ENCODE measurements around the gene FAM53A. TPM values are rescaled to one million over a fixed set of nuclear protein-coding genes. Genes with fewer than 3 reads are reported as not detected.

The FAM53A gene
- total and polyA plus RNA-seq, 2 of the 13 experiments (the other 11 are each of a cell fraction or from before 2014, with no cell fraction given): 0.48 to 1.1 TPM

DNA sequence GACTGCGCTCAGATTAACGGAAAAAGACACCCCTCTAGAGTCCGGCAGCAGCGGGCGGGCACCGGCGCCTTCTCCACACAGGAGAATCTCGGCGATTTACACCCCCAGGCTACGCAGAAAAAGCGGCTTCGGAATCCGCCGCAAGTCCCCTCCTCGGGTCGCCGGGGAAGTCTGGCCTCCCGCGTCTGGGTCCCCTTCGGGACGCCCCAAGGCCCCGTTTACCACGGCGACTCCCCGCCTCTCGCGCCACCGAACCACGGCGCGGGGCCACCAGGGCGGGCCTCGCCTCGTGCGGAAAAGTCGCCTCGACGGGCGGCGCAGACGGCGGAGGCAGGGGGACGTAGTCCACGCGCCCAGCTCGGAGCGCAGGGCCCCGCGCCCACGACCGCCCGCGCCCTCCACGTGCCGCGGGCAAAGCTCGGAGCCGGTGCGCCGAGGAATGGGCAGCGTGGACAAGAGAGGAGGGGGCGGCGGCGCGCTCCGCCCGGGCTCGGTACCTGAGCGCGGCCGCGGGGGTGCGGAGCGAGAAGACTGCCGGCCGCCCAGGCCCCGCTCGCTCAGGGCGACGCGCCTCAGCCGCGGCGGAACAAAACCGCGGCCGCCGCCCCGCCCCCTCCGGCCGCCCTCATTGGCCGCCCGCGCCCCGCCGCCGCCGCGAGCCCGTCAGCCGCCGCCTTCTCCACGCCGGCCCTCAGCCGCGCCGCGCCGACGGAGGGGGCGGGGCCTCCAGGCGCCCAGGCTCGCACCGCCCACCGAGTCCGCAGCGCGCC, at the start of gene FAM53A (continued):
- TF ChIP-seq, protein P1, sequence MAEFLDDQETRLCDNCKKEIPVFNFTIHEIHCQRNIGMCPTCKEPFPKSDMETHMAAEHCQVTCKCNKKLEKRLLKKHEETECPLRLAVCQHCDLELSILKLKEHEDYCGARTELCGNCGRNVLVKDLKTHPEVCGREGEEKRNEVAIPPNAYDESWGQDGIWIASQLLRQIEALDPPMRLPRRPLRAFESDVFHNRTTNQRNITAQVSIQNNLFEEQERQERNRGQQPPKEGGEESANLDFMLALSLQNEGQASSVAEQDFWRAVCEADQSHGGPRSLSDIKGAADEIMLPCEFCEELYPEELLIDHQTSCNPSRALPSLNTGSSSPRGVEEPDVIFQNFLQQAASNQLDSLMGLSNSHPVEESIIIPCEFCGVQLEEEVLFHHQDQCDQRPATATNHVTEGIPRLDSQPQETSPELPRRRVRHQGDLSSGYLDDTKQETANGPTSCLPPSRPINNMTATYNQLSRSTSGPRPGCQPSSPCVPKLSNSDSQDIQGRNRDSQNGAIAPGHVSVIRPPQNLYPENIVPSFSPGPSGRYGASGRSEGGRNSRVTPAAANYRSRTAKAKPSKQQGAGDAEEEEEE (CRISPR knock-in tag; IDR thresholded peaks at IDR 0.05; ENCODE audit: borderline replicate concordance): no peak
- TF ChIP-seq ZNF75D (CRISPR knock-in tag; IDR thresholded peaks at IDR 0.05; ENCODE audit: borderline replicate concordance) (no peak), ZNF879 (CRISPR knock-in tag; IDR thresholded peaks at IDR 0.05) (no peak), TCF12 (IDR thresholded peaks at IDR 0.05) (no peak), TCF12 (CRISPR knock-in tag; IDR thresholded peaks at IDR 0.05) (no peak), SKI (IDR thresholded peaks at IDR 0.05; ENCODE audit: partially characterized antibody) (peak; percentile 34), MNT (IDR thresholded peaks at IDR 0.05) (no peak), JARID2 (CRISPR knock-in tag; IDR thresholded peaks at IDR 0.05; ENCODE audit: insufficient replicate concordance) (no peak), MXD1 (CRISPR knock-in tag; IDR thresholded peaks at IDR 0.05) (0 out of 2 replicates have a peak, but pooled peaks have one; percentile 24), SAFB2 (CRISPR knock-in tag; IDR thresholded peaks at IDR 0.05; ENCODE audit: borderline replicate concordance, low read depth) (0 out of 2 replicates have a peak, but pooled peaks have one; percentile 54), YEATS4 (CRISPR knock-in tag; IDR thresholded peaks at IDR 0.05; ENCODE audit: borderline replicate concordance) (peak; percentile 52; the same call in 1 of the 2 replicates), HOXA7 (CRISPR knock-in tag; IDR thresholded peaks at IDR 0.05) (no peak), NRL (CRISPR knock-in tag; IDR thresholded peaks at IDR 0.05; ENCODE audit: borderline replicate concordance) (no peak), ZNF550 (CRISPR knock-in tag; IDR thresholded peaks at IDR 0.05; ENCODE audit: borderline replicate concordance) (no peak), ZNF333 (CRISPR knock-in tag; IDR thresholded peaks at IDR 0.05; ENCODE audit: borderline replicate concordance) (no peak), ZNF292 (CRISPR knock-in tag; IDR thresholded peaks at IDR 0.05; ENCODE audit: borderline replicate concordance, low read depth) (no peak), NR2F2 (IDR thresholded peaks at IDR 0.05; ENCODE audit: borderline replicate concordance, low read depth) (no peak), ZNF616 (CRISPR knock-in tag; IDR thresholded peaks at IDR 0.05; ENCODE audit: low read depth) (no peak), ZNF160 (CRISPR knock-in tag; IDR thresholded peaks at IDR 0.05) (no peak), ZNF761 (CRISPR knock-in tag; conservative IDR thresholded peaks at IDR 0.05) (no peak)
- TF ChIP-seq, protein P2, sequence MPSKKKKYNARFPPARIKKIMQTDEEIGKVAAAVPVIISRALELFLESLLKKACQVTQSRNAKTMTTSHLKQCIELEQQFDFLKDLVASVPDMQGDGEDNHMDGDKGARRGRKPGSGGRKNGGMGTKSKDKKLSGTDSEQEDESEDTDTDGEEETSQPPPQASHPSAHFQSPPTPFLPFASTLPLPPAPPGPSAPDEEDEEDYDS (CRISPR knock-in tag; IDR thresholded peaks at IDR 0.05): no peak
- TF ChIP-seq, protein P3, sequence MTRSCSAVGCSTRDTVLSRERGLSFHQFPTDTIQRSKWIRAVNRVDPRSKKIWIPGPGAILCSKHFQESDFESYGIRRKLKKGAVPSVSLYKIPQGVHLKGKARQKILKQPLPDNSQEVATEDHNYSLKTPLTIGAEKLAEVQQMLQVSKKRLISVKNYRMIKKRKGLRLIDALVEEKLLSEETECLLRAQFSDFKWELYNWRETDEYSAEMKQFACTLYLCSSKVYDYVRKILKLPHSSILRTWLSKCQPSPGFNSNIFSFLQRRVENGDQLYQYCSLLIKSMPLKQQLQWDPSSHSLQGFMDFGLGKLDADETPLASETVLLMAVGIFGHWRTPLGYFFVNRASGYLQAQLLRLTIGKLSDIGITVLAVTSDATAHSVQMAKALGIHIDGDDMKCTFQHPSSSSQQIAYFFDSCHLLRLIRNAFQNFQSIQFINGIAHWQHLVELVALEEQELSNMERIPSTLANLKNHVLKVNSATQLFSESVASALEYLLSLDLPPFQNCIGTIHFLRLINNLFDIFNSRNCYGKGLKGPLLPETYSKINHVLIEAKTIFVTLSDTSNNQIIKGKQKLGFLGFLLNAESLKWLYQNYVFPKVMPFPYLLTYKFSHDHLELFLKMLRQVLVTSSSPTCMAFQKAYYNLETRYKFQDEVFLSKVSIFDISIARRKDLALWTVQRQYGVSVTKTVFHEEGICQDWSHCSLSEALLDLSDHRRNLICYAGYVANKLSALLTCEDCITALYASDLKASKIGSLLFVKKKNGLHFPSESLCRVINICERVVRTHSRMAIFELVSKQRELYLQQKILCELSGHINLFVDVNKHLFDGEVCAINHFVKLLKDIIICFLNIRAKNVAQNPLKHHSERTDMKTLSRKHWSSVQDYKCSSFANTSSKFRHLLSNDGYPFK (CRISPR knock-in tag; IDR thresholded peaks at IDR 0.05; ENCODE audit: borderline replicate concordance): no peak

Measured in HepG2 (cell line).